Fibroblast of lung (primary cell): Measurements from ENCODE around the gene SDCBP2. TPM values are rescaled to one million over a fixed set of nuclear protein-coding genes. Genes with fewer than 3 reads are reported as not detected.

ENCODE experiments used
- DNase-seq, 2 donors: peaks; one replicate each; pipeline versions ENCODE4 v3.0.0 to v3.0.0-alpha.2; 2010; ENCODE audit warnings: low read depth in 2 of 2
- H2AFZ ChIP-seq: 2 replicates; pipeline ENCODE4 v1.5.1; 2012; ENCODE audit warnings: low read length, control low read depth, inconsistent platforms
- H3K27ac ChIP-seq: 2 replicates; pipeline ENCODE4 v1.5.1; 2011; ENCODE audit warnings: low read length, control low read depth; ENCODE audit not compliant: insufficient read depth
- H3K27me3 ChIP-seq: 2 replicates; pipeline ENCODE4 v1.5.1; 2011; ENCODE audit warnings: mild to moderate bottlenecking, low read length; ENCODE audit not compliant: control insufficient read depth, insufficient read depth
- H3K36me3 ChIP-seq: 2 replicates; pipeline ENCODE4 v1.5.1; 2011; ENCODE audit warnings: low read length; ENCODE audit not compliant: control insufficient read depth, insufficient read depth
- H3K4me1 ChIP-seq: 2 replicates; pipeline ENCODE4 v1.5.1; 2011; ENCODE audit warnings: low read length; ENCODE audit not compliant: control insufficient read depth, insufficient read depth; ENCODE audit errors: extremely low read depth
- H3K4me2 ChIP-seq: 2 replicates; pipeline ENCODE4 v1.5.1; 2011; ENCODE audit warnings: low read length, control low read depth; ENCODE audit not compliant: insufficient read depth; ENCODE audit errors: extremely low read depth
- H3K4me3 ChIP-seq, 4 experiments: fragments of 200-600 bp in 1 of 4; sonication (generic) in 1 of 4; replicated peaks in 1 of 4; 2 replicates each; pipeline ENCODE4 v1.5.1; 2011 to 2016; ENCODE audit warnings: low read length in 4 of 4, low read depth in 3 of 4, mild to moderate bottlenecking in 3 of 4, control low read depth in 2 of 4, inconsistent platforms in 1 of 4, mixed read lengths in 1 of 4; ENCODE audit not compliant: insufficient read depth in 1 of 4; ENCODE audit errors: control extremely low read depth in 1 of 4
- H3K79me2 ChIP-seq: 2 replicates; pipeline ENCODE4 v1.5.1; 2012; ENCODE audit warnings: mild to moderate bottlenecking, low read length, inconsistent platforms; ENCODE audit not compliant: control insufficient read depth, insufficient read depth
- H3K9ac ChIP-seq: 2 replicates; pipeline ENCODE4 v1.5.1; 2011; ENCODE audit warnings: mild to moderate bottlenecking, low read length, control low read depth; ENCODE audit not compliant: insufficient read depth
- H3K9me3 ChIP-seq: 2 replicates; pipeline ENCODE4 v1.5.1; 2012; ENCODE audit warnings: low read depth, low read length; ENCODE audit not compliant: control insufficient read depth, insufficient read depth
- H4K20me1 ChIP-seq: 2 replicates; pipeline ENCODE4 v1.5.1; 2011; ENCODE audit warnings: low read length; ENCODE audit not compliant: control insufficient read depth, insufficient read depth; ENCODE audit errors: extremely low read depth
- EZH2 ChIP-seq: IDR thresholded peaks from 2 replicates; pipeline ENCODE4 v1.5.1; 2012; ENCODE audit warnings: low read length, control low read depth, mild to moderate bottlenecking; ENCODE audit errors: missing control alignments
- polyA plus RNA-seq, 2 donors: library from polyadenylated mRNA; depleted of rRNA in 1 of 2; stranded (reverse) in 1 of 2; unstranded in 1 of 2; fragments of >200 nt; gene quantifications; 2 replicates each; pipeline ENCODE4 v1.2.1, GENCODE V29; 2011 to 2012; ENCODE audit warnings: missing spikeins in 1 of 2
- total RNA-seq: library from RNA; depleted of rRNA; stranded (reverse); fragments of >200 nt; gene quantifications from 2 replicates; pipeline ENCODE4 v1.2.1, GENCODE V29; 2014
- TF ChIP-seq, protein P1 (sequence below), 2 donors: IDR thresholded peaks in 1 of 2; conservative IDR thresholded peaks in 1 of 2; 1 replicate in 1 of 2; 2 replicates in 1 of 2; pipeline ENCODE4 v1.5.1; 2011 to 2012; ENCODE audit warnings: low read length in 2 of 2, control low read depth in 1 of 2, inconsistent platforms in 1 of 2, low read depth in 1 of 2, mild to moderate bottlenecking in 1 of 2

Gene SDCBP2
- total and polyA plus RNA-seq, 2 donors (not counting 1 experiment from before 2014, with no cell fraction given), result 0.78 to 2.1 TPM

DNA sequence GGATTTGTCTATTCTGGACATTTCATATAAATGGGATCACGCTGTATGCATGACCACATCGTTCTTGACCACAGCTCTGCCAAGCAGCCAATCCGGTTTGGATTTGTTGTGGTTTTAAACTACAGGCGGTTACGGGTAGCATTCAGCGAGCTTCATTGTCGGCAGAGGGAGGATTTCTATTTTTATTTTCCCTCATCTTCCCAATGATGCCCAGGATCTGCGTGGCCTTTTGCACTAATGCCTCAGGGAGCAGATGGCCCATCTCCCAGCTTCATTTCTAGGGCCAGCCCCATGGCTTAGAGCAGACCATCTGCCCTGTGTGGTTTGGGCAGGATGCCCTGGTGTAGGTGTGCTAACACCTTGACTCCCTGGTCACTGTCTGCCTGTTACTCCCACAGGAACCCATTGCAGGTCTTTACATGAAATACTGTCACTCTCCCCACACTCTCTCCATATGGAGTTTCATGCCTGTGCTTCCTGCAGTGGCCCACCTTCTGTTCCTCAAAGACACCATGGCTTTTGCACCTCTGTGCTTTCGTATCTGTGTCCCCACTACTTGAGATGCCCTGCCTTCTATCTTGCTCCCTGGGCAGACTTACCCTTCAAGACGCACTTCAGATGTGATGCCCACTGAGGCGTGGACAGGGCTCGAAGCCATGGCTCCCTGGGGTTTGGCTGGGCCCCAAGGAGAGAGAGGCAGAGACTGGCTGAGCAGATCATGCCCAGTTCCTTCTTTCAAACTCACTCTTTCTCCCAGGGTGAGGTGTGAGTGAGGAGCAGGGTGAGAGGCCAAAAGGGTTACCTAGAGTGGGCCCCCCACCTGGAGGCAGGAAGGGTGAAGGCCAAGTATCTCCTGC lies 26.0 kb downstream of the SDCBP2 start:
- Histone ChIP-seq H4K20me1 (no peaks in the 10 kb centered on the region), H3K27me3 (no peaks in the 10 kb centered on the region), H3K4me1 (peaks cover 7% of the 10 kb centered on the region), H3K9me3 (no peaks in the 10 kb centered on the region), H3K9ac (no peak overlapping the region), H3K4me2 (no peak overlapping the region), H3K79me2 (no peaks in the 10 kb centered on the region), H3K36me3 (peaks cover 7% of the 10 kb centered on the region), H2AFZ (no peak overlapping the region), H3K27ac (no peak overlapping the region), H3K4me3 (no peak overlapping the region)
- peak in 1 of 2 donors; percentile 23 for DNase-seq
- no peak for TF ChIP-seq EZH2
- TF ChIP-seq, protein P1, sequence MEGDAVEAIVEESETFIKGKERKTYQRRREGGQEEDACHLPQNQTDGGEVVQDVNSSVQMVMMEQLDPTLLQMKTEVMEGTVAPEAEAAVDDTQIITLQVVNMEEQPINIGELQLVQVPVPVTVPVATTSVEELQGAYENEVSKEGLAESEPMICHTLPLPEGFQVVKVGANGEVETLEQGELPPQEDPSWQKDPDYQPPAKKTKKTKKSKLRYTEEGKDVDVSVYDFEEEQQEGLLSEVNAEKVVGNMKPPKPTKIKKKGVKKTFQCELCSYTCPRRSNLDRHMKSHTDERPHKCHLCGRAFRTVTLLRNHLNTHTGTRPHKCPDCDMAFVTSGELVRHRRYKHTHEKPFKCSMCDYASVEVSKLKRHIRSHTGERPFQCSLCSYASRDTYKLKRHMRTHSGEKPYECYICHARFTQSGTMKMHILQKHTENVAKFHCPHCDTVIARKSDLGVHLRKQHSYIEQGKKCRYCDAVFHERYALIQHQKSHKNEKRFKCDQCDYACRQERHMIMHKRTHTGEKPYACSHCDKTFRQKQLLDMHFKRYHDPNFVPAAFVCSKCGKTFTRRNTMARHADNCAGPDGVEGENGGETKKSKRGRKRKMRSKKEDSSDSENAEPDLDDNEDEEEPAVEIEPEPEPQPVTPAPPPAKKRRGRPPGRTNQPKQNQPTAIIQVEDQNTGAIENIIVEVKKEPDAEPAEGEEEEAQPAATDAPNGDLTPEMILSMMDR (conservative IDR thresholded peaks at IDR 0.05 in 1 of 2, IDR thresholded peaks at IDR 0.05 in 1 of 2; ENCODE audit: low read depth in 1 of 2, low read length in 2 of 2), result no peak

DNA sequence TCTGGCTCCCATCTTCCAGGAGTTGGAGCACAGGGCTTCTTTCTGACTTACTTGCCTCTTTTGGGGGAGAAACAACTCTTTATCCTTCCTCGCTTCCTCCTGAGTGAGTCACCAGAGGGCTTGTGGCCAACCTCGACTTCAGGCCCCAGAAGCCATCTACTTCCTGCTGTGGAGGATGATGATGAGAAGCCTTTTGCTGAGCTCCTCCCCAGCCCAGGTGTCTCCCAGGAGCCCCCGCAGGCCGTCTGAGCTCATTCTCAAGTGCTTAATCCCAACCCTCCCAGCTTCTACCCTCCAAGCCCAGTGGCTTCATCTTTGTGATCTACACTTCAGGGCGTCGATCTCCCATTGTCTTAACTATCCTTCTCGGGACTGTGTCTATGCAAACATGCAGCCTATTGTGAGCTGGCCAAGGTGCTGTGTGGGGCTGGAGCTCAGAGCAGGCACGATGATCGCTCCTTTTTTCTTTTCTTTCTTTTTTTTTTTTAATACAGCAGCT lies 27.9 kb downstream of the SDCBP2 start:
- H3K4me2 ChIP-seq, result no peak overlapping the region
- TF ChIP-seq, protein P1 (conservative IDR thresholded peaks at IDR 0.05 in 1 of 2, IDR thresholded peaks at IDR 0.05 in 1 of 2; ENCODE audit: low read depth in 1 of 2, low read length in 2 of 2), result no peak
- no peak for TF ChIP-seq EZH2
- H3K4me3 ChIP-seq, result no peak overlapping the region
- DNase-seq, result peak; percentile 53 to 71
- peaks cover 7% of the 10 kb centered on the region for H3K4me1 ChIP-seq
- no peaks in the 10 kb centered on the region for H4K20me1 ChIP-seq
- no peak overlapping the region for H2AFZ ChIP-seq
- no peak overlapping the region for H3K27ac ChIP-seq
- no peaks in the 10 kb centered on the region for H3K27me3 ChIP-seq
- H3K9ac ChIP-seq, result no peak overlapping the region
- no peaks in the 10 kb centered on the region for H3K9me3 ChIP-seq
- no peaks in the 10 kb centered on the region for H3K79me2 ChIP-seq
- H3K36me3 ChIP-seq, result peaks cover 7% of the 10 kb centered on the region

DNA sequence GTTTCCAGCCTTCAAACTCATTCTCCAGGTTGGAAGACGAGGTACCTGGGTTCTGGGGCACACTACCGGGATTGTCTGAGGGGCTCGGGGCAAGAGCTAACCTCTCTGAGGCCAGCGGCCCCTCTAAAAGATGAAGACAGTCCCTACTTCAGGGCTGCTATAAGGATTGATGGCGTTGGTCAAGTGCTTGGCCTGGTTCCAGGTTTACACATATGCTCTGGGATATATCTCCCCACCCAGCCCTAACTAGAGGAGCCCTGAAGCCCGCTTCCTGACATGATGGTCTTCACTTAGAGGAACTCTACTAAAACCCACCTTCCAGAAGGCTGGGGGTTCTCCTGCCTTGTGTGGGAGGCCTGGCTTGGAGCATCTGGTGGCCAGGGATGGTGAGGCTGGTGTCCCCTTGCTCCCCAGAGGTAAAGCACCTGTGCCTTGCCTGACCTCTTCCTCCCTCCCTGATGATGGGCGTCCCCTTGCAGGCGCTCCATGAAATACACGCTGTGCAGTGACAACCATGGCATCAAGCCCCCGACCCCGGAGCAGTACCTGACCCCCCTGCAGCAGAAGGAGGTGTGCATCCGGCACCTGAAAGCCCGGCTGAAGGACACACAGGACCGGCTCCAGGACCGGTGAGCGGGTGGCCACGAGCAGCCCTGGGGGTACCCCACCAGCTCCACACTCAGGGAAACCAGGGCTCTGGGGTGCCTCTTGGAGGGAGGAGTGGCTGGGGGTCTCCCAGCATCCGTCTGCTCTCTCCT lies 28.7 kb downstream of the SDCBP2 start:
- Histone ChIP-seq H3K27ac (no peak overlapping the region), H3K9ac (no peak overlapping the region), H3K36me3 (peaks cover 3% of the 10 kb centered on the region), H4K20me1 (no peaks in the 10 kb centered on the region), H3K4me3 (no peak overlapping the region), H3K79me2 (no peaks in the 10 kb centered on the region), H3K9me3 (no peaks in the 10 kb centered on the region), H3K4me2 (no peak overlapping the region), H3K4me1 (peaks cover 7% of the 10 kb centered on the region), H3K27me3 (no peaks in the 10 kb centered on the region), H2AFZ (no peak overlapping the region)
- no peak for DNase-seq
- TF ChIP-seq EZH2, result no peak
- TF ChIP-seq, protein P1 (conservative IDR thresholded peaks at IDR 0.05 in 1 of 2, IDR thresholded peaks at IDR 0.05 in 1 of 2; ENCODE audit: low read depth in 1 of 2, low read length in 2 of 2), result no peak
